HCT116 (cell line): ENCODE results near the gene BRAT1.

ENCODE experiments used
- CEBPB ChIP-seq: IDR thresholded peaks from 2 replicates; pipeline ENCODE4 v1.6.1; 2012; ENCODE audit warnings: low read depth
- CTCF ChIP-seq, 3 experiments: fragments of 200-600 bp in 1 of 3; sonication (generic) in 1 of 3; IDR thresholded peaks in 2 of 3; conservative IDR thresholded peaks in 1 of 3; 2 replicates each; pipeline ENCODE4 v1.5.1; 2012 to 2017; ENCODE audit warnings: low read depth in 2 of 3, low read length in 2 of 3, antibody characterized with exemption in 1 of 3, borderline replicate concordance in 1 of 3, control low read depth in 1 of 3, mild to moderate bottlenecking in 1 of 3, mixed read lengths in 1 of 3, mixed run types in 1 of 3, moderate library complexity in 1 of 3; ENCODE audit not compliant: insufficient read depth in 1 of 3
- MAX ChIP-seq: IDR thresholded peaks from 2 replicates; pipeline ENCODE4 v1.6.1; 2012
- POLR2A ChIP-seq: IDR thresholded peaks from 2 replicates; pipeline ENCODE4 v1.7.0; 2011; ENCODE audit warnings: borderline replicate concordance; ENCODE audit not compliant: insufficient read depth, insufficient read length; ENCODE audit errors: extremely low read depth
- POLR2AphosphoS5 ChIP-seq: IDR thresholded peaks from 2 replicates; pipeline ENCODE4 v1.6.1; 2011; ENCODE audit warnings: mild to moderate bottlenecking, low read depth, low read length, moderate library complexity
- RAD21 ChIP-seq: IDR thresholded peaks from 2 replicates; pipeline ENCODE4 v1.6.1; 2012; ENCODE audit warnings: low read depth, mild to moderate bottlenecking

GRCh38 chr7:2498708-2499107 is 56.6 kb downstream of the BRAT1 start:
- no peak for TF ChIP-seq CTCF (IDR thresholded peaks at IDR 0.05 in 2 of 3, conservative IDR thresholded peaks at IDR 0.05 in 1 of 3; ENCODE audit: borderline replicate concordance in 1 of 3, insufficient read depth in 1 of 3, low read depth in 2 of 3, low read length in 2 of 3)
- no peak for TF ChIP-seq POLR2A
- no peak for TF ChIP-seq CEBPB
- no peak for TF ChIP-seq MAX
- TF ChIP-seq RAD21: no peak
- no peak for TF ChIP-seq POLR2AphosphoS5
